SW480 (cell line): ENCODE measurements around the gene CFAP92.

Source experiments
- DNase-seq: peaks from one replicate; pipeline ENCODE4 v3.0.0-alpha.2; 2016; ENCODE audit warnings: low spot score

CFAP92 gene

GRCh38 chr3:128993461-128994172, at the start of gene CFAP92:
CFAP92 (minus strand) TSS chr3:128994076; CDS start chr3:128993304, 772 bp downstream.
- DNase-seq = peak; percentile 82

GRCh38 chr3:129040579-129041300, 46.9 kb upstream of the CFAP92 start:
- no peak for DNase-seq

- no peak for DNase-seq
Observed at GRCh38 chr3:129040039-129040336, 46.1 kb upstream of the CFAP92 start.

- DNase-seq = no peak
Observed at GRCh38 chr3:129039271-129040038, 45.6 kb upstream of the CFAP92 start.

GRCh38 chr3:129038121-129038855, 44.4 kb upstream of the CFAP92 start:
- no peak for DNase-seq

GRCh38 chr3:129037093-129037419, 43.2 kb upstream of the CFAP92 start:
- no peak for DNase-seq

GRCh38 chr3:129036222-129037092, 42.6 kb upstream of the CFAP92 start:
- DNase-seq = no peak

GRCh38 chr3:129035360-129036221, 41.7 kb upstream of the CFAP92 start:
- DNase-seq = no peak

GRCh38 chr3:129034642-129035041, 40.8 kb upstream of the CFAP92 start:
- DNase-seq = peak; percentile 25

- no peak for DNase-seq
Observed at GRCh38 chr3:129033633-129034321, 39.9 kb upstream of the CFAP92 start.

- DNase-seq = no peak
Observed at GRCh38 chr3:129033151-129033550, 39.3 kb upstream of the CFAP92 start.

GRCh38 chr3:129032716-129033115, 38.8 kb upstream of the CFAP92 start:
- no peak for DNase-seq

- DNase-seq = no peak
Observed at GRCh38 chr3:129031476-129032215, 37.8 kb upstream of the CFAP92 start.

GRCh38 chr3:129030611-129031010, 36.7 kb upstream of the CFAP92 start:
- no peak for DNase-seq

- DNase-seq = no peak
Observed at GRCh38 chr3:129028866-129029265, 35.0 kb upstream of the CFAP92 start.

GRCh38 chr3:129027544-129027880, 33.6 kb upstream of the CFAP92 start:
- no peak for DNase-seq

- DNase-seq = peak; percentile 95
Observed at GRCh38 chr3:129026728-129027543, 33.1 kb upstream of the CFAP92 start.

GRCh38 chr3:129025691-129026435, 32.0 kb upstream of the CFAP92 start:
- no peak for DNase-seq
